Astrocyte of the spinal cord (primary cell): ENCODE results near the gene CAPN8.
A peak's percentile ranks its signal among the peaks of the same experiment; 100 is the strongest.

Experiments used
- DNase-seq: peaks from one replicate; pipeline ENCODE4 v3.0.0; 2011; ENCODE audit warnings: low read depth, low spot score
- H3K4me3 ChIP-seq: 2 replicates; pipeline ENCODE4 v1.5.1; 2011; ENCODE audit warnings: low read depth, mild to moderate bottlenecking, low read length, moderate library complexity
- in situ Hi-C: cut with HindIII; loops from 2 replicates; pipeline ENCODE4 v1.10.0; 2017; ENCODE audit warnings: low sequenced_read_pairs
- TF ChIP-seq, protein P1 (sequence below): IDR thresholded peaks from 2 replicates; pipeline ENCODE4 v1.5.1; 2012; ENCODE audit warnings: low read depth, mild to moderate bottlenecking, low read length, inconsistent platforms

CAPN8 gene

GRCh38 chr1:223707256-223708000 lies 41.9 kb upstream of the CAPN8 start:
- in situ Hi-C loops = no loop called here
- TF ChIP-seq, protein P1, sequence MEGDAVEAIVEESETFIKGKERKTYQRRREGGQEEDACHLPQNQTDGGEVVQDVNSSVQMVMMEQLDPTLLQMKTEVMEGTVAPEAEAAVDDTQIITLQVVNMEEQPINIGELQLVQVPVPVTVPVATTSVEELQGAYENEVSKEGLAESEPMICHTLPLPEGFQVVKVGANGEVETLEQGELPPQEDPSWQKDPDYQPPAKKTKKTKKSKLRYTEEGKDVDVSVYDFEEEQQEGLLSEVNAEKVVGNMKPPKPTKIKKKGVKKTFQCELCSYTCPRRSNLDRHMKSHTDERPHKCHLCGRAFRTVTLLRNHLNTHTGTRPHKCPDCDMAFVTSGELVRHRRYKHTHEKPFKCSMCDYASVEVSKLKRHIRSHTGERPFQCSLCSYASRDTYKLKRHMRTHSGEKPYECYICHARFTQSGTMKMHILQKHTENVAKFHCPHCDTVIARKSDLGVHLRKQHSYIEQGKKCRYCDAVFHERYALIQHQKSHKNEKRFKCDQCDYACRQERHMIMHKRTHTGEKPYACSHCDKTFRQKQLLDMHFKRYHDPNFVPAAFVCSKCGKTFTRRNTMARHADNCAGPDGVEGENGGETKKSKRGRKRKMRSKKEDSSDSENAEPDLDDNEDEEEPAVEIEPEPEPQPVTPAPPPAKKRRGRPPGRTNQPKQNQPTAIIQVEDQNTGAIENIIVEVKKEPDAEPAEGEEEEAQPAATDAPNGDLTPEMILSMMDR = no peak
- DNase-seq = peak; percentile 98
- H3K4me3 ChIP-seq = no peak overlapping the region

- TF ChIP-seq, protein P1 = no peak
- H3K4me3 ChIP-seq = no peak overlapping the region
- DNase-seq = peak; percentile 88
- in situ Hi-C loops = no loop called here
Observed at GRCh38 chr1:223706077-223706973, 40.8 kb upstream of the CAPN8 start.

GRCh38 chr1:223704921-223705878 lies 39.7 kb upstream of the CAPN8 start:
- TF ChIP-seq, protein P1 = no peak
- H3K4me3 ChIP-seq = no peak overlapping the region
- in situ Hi-C loops = no loop called here
- peak; percentile 84 for DNase-seq

- H3K4me3 ChIP-seq = no peak overlapping the region
- TF ChIP-seq, protein P1 = no peak
- in situ Hi-C loops = no loop called here
- no peak for DNase-seq
Observed at GRCh38 chr1:223703668-223704013, 38.1 kb upstream of the CAPN8 start.

GRCh38 chr1:223702735-223703667 lies 37.5 kb upstream of the CAPN8 start:
- no peak overlapping the region for H3K4me3 ChIP-seq
- peak; percentile 58 for DNase-seq
- in situ Hi-C loops = no loop called here
- TF ChIP-seq, protein P1 = no peak
